Right kidney (tissue), 1 donor: ENCODE measurements around the gene KLK15.
"Not testable (repeated sequence)": the region's sequence is repeated elsewhere in the genome, so short reads cannot be mapped to it uniquely, and the experiment has no call there.

Experiments
- DNase-seq: peaks from one replicate; pipeline ENCODE4 v3.0.0-alpha.2; 2016

KLK15 gene

DNA sequence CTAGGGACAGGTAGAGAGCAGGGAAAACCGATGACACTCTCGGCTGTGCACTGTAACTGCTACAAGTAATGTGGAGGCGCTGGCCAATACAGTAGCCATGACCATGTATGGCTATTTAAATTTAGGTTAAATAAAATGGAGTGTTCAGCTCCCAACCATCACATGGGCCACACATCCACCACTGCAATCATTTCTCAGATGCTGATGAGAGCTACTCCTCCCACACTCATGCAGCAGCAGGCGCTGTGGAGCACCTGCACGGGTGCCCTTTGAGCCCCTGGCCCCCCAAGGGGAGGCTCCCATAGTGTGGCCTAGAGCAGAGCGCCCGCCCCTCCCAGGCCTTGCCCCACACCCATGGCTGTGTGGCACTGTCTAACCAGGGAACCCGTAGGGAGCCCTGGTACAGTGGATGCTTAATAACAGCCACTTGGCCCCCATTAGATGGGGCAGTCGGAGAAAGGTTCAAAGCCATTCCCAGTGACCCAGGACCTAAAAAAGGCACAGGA lies 37.2 kb downstream of the KLK15 start:
- DNase-seq = no peak

DNA sequence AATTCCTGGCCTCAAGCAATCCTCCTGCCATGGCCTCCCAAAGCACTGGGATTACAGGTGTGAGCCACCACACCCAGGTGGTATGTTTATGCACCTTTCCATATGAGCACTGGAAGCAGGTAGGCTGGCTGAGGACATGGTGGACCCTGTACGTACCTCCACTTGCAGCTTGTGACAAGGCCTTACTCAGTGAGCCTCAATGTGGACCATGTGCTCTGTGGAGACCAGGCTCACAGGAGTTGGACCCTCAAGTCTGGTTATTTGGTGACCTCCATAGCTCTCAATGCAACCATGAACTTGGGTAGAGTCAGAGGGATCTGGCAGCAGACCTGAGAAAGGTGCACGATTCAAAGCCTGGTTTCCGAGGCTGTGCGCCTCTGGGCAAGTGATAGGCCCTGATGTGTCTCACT lies 37.7 kb downstream of the KLK15 start:
- no peak for DNase-seq

DNA sequence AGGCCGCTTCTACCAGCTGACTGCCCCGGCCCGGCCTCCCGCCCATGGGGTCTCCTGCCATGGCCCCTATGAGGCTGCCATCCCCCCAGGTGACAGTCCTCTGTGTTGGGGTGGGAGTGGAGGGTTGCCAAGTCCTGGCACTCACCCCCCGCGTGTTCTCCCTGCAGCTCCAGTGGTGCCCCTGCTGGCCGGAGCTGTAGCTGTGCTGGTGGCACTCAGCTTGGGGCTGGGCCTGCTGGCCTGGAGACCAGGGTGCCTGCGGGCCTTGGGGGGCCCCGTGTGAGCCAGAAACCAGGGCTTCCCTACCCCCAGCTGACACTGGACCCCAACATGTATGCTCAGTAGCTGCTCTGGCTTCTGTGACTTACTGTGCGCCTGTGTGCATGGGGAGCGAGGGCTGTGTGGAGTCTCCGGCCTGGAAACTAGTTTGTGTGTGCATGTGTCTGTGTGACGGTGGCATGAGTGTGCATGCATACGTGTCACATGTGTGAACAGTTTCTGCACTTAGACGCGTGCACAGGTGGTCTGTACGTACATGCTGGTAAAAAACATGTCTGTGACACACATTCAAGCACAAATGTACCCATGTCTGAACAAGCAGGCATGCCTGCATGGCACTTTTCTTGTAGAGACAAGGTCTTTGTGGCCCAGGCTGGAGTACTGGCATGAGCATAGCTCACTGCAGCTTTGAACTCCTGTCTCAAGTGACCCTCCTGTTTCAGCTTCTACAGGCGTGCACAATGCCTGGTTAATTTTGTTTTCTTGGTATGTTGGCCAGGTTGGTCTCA lies 38.3 kb downstream of the KLK15 start:
- no peak for DNase-seq

DNA sequence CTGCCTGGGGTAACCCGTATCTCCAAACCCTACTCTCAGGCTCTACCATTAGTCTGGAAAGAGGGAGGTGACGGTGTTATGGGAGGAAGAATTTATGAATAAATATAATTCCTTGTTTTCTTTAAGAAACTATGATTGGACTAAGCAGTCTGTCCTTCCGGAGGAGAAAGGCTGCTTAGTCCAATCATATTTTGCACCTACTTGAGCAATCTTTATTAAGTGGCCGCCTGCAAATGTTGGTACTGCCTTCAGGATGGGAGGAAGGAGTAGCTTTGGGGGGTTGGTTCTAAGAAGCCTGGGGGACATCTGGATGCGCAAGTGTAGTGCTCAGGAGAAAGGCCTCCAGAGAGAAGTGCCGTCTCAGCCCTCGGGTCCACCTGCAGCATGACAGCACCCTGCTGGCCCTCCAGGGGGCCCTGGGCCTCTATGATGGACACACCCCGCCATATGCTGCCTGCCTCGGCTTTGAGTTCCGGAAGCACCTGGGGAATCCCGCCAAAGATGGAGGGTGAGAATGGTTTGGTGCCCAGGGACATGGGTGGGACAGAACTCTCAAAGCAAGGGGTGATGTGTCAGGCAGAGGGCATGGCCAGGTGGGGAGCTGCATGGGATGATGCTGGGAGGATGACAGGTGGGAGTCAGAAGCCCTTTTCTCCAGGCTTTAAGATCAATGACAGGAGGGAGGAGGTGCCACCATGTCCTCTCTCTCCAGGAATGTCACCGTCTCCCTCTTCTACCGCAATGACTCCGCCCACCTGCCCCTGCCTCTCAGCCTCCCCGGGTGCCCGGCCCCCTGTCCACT lies 39.1 kb downstream of the KLK15 start:
- DNase-seq = no peak

DNA sequence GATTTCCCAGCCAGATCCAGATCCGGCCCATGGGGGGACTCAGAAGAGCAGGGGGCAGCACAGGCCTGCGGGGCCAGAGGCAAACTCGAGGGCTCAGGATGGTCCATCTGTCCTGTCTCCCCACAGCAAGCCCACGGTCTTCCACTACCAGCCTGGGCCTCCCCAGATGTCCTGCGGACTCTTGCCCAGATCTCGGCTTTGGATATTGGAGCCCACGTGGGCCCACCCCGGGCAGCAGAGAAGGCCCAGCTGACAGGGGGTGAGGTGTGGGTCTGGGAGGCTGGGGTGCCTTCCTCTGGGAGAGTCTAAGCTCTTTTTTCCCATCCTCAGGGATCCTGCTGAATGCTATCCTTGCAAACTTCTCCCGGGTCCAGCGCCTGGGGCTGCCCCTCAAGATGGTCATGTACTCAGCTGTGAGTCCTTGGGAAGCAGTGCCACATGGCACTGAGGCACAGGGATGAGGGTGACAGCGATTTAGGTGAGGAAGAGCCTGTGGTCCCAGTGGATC lies 39.8 kb downstream of the KLK15 start:
- DNase-seq = no peak

DNA sequence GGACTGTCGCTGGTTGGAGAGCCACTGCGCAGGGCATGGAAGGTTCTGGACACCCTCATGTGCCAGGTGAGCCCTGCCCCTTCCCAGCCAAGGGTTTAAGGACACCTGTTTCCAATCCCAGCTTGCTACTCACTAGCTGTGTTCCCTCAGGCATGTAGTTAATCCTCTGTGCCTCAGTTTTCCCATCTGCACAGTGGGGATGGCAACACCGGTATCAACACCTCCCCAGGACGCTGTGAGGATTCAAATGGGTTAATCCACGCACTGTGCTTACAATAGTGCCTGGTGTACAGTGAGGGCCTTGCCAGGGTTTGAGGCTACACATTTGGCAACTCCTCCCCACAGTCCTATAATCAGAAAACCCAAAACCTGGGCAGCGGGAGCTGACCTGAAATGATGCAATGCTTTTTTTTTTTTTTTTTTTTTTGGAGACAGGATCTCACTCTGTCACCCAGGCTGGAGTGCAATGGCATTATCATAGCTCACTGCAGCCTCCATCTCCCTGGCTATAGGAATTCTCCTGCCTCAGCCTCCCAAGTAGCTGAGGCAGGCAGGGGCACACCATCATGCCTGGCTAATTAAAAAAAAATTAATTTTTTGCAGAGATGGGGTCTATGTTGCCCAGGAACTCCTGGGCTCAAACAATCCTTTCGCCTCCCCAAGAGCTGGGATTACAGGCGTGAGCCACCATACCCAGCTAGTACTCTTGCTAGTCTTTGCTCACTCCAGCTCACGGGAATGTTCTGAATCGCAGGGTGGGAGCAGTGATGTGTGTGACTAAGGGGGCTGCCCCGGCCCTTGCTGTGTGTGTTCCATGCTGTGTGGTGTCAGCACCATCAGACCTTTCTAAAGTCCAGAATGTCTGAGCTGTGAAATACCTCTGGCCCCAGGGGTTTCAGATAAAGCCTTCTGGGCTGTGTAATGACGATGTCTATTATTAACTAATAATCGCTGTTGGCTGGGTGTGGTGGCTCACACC lies 40.8 kb downstream of the KLK15 start:
- no peak for DNase-seq

DNA sequence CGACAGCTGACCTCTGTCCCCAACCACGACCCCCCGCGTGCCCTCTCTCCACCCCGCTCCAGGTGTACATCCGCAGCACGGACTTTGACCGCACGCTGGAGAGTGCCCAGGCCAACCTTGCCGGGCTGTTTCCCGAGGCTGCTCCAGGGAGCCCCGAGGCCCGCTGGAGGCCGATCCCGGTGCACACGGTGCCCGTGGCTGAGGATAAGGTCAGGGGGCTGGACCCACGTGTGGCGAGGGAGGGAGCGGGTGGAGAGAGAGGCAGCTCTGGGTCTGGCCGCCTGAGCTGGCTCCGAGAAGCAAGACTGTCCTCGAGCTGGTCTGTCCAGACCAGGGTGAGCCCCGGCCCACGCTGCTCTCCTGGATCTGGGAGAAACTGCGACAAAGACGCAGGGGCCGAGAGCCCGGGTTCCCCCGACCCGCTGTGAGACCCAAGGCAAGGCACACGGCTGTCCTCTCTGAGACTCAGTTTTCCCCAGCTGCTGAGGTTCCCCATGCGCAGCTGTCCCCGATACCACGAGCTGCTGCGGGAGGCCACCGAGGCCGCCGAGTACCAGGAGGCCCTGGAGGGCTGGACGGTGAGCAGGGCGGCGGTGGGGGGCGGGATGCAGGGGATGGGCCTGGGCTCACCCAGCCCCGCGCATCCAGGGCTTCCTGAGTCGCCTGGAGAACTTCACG lies 41.6 kb downstream of the KLK15 start:
- no peak for DNase-seq

DNA sequence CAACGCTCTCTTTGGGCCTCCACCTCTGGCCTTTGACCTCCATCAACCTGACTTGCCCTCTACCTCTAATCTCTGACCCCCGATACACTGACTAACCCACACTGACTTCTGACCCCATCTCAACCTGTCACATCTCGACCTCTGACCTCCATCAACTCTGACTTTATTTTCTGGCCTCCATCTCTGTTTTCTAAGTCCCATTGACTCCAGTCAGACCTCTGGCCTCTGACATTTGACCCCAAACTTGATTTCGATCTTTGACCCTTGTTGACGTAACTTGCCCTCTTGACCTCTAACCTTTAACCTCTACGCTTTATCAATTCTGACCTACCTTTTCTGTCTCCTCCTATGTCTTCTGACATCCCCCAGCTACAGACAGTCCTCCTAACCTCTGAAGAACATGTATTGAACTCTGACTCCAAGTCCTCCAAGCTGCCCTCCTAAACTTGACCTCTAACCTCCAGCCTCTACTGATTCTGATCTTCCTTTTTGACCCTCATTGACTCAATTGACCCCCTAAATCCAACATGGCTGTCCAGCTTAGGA lies 42.4 kb downstream of the KLK15 start:
- DNase-seq = peak; percentile 13

DNA sequence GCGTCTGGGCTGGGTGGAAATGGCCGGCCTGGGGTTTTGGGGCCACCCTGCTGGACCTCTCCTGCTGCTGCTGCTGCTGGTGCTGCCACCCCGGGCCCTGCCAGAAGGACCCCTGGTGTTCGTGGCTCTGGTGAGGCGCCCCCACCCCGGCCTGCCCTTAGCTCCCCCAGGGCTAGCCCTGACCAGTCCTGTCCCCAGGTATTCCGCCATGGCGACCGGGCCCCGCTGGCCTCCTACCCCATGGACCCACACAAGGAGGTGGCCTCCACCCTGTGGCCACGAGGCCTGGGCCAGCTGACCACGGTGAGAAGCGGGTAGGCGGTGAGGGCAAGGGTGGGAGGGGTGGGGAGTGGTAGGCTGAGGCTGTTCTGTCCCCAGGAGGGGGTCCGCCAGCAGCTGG lies 43.0 kb downstream of the KLK15 start, which contains the start of gene ACP4:
TSS of gene ACP4 (plus strand) at position 20 of the 400 bp plus-strand sequence. CDS start at position 20, 0 bp downstream.
- DNase-seq = no peak

DNA sequence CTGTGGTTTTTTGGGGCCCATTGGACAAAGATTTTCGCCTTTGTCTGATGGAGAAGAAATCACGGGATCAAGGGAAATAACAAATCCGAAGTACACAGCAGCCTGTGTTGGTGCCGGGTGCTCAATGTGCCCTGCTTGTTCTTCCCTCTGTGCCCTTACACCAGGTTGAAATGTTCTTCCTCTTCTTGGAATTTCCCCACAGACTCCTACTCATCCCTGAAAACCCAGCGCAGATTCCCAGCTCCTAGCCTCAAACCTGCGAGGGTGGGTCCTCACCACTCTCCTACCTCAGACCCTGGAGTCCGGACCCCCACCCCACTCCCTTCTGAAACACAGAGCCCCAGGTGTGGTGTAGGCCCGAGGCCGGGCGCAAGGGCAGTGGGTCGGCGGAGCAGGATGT lies 48.0 kb downstream of the KLK15 start:
- no peak for DNase-seq

DNA sequence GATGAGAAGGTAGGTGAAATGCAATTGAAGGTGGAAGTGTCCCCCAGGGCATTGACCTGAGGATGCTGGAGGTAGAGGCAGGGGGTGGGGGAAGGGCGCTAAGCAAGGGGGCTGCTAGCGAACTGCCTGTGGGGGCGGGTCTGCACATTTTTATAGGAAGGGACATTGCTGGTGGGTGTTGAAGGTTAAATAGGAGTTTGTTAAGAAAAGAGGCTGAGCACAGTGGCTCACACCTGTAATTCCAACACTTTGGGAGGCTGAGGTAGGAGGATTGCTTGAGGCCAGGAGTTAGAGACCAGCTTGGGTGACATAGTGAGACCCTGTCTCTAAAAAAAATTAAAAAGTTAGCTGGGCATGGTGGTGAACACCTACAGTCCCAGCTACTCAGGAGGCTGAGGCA lies 48.7 kb downstream of the KLK15 start:
- DNase-seq = no peak

DNA sequence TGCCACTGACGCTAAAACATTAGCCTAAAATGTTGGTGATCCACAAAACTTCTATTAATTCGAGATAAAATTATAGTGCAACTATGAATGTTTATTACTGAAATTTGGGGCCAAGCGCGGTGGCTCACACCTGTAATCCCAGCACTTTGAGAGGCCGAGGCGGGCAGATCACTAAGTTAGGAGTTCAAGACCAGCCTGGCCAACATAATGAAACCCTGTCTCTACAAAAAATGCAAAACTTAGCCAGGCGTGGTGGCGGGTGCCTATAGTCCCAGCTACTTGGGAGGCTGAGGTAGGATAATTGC lies 49.6 kb downstream of the KLK15 start:
- DNase-seq = not testable (repeated sequence)

DNA sequence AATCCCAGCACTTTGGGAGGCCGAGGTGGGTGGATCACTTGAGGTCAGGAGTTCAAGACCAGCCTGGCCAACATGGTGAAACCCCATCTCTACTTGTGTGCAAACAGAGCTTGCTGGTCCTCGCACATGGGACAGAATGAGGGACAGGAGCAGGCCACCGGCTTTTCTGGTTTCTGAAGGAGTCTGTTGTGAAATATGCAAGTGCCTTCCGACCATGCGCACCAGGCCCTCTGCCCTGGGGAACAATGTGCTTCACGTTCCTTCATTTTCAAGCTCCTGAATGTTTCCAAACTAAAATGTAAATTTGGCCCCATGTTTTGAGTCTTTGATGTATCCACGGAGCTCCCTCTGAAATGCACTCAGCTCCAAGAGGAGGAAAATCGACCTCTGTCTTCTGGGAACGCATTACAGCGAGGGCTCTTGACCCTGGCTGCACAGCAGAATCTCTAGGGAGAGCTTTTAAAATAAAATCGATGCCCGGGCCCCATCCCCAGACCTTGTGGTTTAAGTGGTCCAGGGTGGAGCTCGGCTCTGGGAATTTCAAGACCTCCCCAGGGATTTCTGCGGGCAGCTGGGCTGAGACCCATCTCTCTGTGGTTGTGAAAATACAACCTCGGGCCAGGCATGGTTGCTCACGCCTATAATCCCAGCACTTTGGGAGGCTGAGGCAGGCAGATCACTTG lies 52.5 kb downstream of the KLK15 start:
- DNase-seq = no peak

DNA sequence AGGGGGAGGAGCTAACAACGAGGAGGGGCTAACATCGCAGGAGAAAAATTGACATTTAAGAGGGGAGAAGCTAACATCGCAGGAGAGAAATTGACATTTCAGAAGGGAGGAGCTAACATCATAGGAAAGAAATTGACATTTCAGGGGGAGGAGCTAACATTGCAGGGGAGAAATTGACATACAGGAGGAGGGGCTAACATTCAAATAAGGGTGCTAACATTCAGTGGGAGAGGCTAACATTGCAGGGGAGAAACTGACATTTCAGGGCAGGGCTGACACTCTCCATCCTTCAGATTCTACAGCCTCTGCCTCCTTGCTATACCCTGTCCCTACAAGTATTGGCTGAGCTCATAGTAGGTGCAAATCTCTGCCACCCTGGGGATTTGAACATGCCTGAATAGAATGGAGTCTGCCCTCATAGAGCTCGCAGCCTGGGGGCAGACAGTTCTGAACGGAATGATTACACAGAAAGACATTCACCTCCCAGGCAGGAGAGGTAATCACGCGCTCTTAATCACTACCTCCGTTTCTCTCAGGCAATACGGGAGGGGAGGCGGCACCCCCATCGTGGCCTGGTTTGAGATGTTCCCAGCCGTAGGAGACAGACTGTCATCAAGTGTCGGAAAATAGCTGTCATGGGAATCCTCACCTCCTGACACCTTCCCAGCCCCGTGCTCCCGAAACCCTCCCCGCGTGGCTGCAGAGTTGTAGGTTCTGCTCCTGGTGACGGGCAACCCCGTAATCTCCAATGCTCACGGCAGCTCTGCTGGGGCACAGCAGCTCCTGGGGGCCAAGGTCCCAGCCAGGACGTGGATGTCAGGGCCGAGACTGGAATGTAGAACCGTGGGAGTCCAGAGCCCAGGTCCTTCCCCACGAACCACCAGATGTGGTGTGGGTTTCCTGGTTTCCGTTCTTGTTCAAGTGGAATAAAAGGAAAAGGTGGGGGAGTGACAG lies 53.6 kb downstream of the KLK15 start:
- DNase-seq = no peak

DNA sequence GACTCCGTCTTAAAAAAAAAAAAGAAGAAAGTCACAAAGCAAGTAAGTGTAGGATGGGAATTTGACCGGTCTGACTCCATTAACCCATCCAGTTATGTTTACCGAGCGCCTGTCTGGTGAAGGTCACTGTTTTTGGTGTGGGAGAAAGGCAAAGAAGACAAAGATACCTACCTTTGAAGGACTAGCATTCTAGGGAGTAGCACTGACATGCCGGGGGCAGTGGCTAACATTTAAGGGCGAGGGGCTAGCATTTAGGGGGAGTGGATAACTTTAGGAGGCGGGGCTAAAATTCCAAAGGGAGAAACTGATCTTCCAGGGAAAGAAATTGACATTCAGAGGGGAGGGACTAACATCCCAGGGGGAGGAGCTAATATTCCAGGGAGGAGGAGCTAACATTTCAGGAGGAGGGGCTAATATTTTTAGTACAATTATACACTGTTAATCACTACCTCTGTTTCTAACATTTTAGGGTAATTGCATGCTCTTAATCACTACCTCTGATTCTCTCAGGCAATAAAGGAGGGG lies 54.4 kb downstream of the KLK15 start:
- DNase-seq = no peak

DNA sequence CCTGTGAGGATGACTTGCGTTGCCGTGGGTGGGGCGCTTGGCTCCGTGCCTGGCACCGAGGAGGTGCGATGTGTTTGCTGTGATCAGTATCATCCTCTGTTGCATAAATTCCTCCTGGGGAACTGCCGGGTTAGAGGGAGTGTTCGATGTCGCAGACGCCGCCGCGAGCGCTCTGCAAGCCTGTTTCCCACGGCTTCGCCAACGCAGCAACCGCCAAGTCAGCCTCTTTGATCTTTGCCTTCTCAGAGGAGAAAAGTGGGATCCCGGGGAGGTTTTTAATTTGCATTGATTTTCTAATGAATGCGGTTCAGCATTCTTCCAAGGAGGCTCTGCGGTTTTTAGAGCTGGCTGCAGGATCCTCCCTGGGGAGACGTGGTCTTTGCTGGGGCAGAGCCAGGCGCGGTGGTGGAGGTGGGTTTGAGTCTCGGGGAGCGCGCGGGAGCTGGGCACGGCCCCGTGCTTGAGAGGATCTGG lies 55.5 kb downstream of the KLK15 start:
- no peak for DNase-seq

DNA sequence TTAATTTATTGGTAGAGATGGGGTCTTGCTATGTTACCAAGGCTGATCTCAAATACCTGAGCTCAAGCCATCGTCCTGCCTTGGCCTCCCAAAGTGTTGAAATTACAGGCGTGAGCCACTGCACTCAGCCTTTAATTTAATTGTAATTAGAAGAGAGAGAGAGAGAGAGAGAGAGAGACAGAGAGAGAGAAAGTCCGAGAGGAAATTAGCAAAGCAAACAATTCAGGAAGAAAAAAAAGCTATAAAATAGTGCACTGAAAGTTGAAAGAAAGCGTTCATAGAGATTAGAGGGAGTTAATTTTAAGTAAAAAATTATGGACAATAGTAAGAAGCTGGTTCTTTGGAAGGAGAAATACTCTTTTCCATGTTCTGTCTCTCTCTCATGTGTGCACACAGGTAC lies 56.1 kb downstream of the KLK15 start:
- no peak for DNase-seq

DNA sequence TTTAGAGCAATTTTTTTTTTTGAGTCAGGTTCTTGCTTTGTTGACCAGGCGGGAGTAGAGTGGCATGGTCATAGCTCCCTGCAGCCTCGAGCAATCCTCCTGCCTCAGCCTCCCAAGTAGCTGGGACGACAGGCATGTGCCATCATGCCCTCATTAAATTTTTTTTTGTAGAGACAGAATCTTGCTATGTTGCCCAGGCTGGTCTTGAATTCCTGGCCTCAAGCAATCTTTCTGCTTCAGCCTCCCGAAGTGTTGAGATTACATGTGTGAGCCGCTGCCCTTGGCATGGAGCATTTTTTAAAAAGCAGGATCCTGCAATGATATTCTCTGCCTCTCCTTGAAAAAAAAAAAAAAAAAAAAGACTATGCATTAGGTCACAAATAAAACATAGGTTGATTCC lies 57.2 kb downstream of the KLK15 start:
- DNase-seq = no peak
